ENCODE measurements around the gene KCNJ6.

DNA sequence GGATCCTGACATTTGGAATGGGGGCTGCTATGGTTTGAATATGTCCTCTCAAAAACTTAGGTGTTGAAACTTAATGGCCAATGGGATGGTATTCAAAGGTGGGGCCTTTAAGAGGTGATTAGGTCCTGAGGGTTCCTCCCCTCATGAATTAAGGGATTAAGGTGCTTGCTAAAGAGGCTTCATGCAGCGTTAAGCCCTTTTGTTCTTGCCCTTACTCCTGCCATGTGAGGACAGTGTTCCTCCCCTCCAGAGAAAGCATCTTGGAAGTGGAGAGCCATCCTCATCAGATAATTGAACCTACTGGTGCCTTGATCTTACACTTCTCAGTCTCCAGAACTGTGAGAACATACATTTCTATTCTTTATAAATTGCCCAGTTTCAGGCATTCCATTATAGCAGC is 146.6 kb downstream of the KCNJ6 start:
- TF ChIP-seq, protein P1, sequence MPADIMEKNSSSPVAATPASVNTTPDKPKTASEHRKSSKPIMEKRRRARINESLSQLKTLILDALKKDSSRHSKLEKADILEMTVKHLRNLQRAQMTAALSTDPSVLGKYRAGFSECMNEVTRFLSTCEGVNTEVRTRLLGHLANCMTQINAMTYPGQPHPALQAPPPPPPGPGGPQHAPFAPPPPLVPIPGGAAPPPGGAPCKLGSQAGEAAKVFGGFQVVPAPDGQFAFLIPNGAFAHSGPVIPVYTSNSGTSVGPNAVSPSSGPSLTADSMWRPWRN (IDR thresholded peaks at IDR 0.05; ENCODE audit: low read depth): no peak
- no peak for TF ChIP-seq SRSF3 (IDR thresholded peaks at IDR 0.05; ENCODE audit: insufficient read depth, low read length)
- TF ChIP-seq NBN (IDR thresholded peaks at IDR 0.05; ENCODE audit: low read depth): no peak
- TF ChIP-seq, protein P2, sequence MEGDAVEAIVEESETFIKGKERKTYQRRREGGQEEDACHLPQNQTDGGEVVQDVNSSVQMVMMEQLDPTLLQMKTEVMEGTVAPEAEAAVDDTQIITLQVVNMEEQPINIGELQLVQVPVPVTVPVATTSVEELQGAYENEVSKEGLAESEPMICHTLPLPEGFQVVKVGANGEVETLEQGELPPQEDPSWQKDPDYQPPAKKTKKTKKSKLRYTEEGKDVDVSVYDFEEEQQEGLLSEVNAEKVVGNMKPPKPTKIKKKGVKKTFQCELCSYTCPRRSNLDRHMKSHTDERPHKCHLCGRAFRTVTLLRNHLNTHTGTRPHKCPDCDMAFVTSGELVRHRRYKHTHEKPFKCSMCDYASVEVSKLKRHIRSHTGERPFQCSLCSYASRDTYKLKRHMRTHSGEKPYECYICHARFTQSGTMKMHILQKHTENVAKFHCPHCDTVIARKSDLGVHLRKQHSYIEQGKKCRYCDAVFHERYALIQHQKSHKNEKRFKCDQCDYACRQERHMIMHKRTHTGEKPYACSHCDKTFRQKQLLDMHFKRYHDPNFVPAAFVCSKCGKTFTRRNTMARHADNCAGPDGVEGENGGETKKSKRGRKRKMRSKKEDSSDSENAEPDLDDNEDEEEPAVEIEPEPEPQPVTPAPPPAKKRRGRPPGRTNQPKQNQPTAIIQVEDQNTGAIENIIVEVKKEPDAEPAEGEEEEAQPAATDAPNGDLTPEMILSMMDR (IDR thresholded peaks at IDR 0.05 in 2 of 3, conservative IDR thresholded peaks at IDR 0.05 in 1 of 3; ENCODE audit: insufficient read depth in 2 of 3, low read depth in 1 of 3, low read length in 3 of 3): no peak
- TF ChIP-seq, protein P3, sequence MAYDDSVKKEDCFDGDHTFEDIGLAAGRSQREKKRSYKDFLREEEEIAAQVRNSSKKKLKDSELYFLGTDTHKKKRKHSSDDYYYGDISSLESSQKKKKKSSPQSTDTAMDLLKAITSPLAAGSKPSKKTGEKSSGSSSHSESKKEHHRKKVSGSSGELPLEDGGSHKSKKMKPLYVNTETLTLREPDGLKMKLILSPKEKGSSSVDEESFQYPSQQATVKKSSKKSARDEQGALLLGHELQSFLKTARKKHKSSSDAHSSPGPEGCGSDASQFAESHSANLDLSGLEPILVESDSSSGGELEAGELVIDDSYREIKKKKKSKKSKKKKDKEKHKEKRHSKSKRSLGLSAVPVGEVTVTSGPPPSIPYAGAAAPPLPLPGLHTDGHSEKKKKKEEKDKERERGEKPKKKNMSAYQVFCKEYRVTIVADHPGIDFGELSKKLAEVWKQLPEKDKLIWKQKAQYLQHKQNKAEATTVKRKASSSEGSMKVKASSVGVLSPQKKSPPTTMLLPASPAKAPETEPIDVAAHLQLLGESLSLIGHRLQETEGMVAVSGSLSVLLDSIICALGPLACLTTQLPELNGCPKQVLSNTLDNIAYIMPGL (CRISPR knock-in tag; IDR thresholded peaks at IDR 0.05): no peak
- TF ChIP-seq KLF10 (CRISPR knock-in tag; IDR thresholded peaks at IDR 0.05): no peak
- no peak for TF ChIP-seq EP300 (IDR thresholded peaks at IDR 0.05; ENCODE audit: low read length)
- TF ChIP-seq, protein P4, sequence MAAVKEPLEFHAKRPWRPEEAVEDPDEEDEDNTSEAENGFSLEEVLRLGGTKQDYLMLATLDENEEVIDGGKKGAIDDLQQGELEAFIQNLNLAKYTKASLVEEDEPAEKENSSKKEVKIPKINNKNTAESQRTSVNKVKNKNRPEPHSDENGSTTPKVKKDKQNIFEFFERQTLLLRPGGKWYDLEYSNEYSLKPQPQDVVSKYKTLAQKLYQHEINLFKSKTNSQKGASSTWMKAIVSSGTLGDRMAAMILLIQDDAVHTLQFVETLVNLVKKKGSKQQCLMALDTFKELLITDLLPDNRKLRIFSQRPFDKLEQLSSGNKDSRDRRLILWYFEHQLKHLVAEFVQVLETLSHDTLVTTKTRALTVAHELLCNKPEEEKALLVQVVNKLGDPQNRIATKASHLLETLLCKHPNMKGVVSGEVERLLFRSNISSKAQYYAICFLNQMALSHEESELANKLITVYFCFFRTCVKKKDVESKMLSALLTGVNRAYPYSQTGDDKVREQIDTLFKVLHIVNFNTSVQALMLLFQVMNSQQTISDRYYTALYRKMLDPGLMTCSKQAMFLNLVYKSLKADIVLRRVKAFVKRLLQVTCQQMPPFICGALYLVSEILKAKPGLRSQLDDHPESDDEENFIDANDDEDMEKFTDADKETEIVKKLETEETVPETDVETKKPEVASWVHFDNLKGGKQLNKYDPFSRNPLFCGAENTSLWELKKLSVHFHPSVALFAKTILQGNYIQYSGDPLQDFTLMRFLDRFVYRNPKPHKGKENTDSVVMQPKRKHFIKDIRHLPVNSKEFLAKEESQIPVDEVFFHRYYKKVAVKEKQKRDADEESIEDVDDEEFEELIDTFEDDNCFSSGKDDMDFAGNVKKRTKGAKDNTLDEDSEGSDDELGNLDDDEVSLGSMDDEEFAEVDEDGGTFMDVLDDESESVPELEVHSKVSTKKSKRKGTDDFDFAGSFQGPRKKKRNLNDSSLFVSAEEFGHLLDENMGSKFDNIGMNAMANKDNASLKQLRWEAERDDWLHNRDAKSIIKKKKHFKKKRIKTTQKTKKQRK (IDR thresholded peaks at IDR 0.05; ENCODE audit: borderline replicate concordance, low read depth, low read length): no peak
- no peak for TF ChIP-seq TCF7L2 (IDR thresholded peaks at IDR 0.05; ENCODE audit: low read depth, low read length)
- no peak for TF ChIP-seq ZNF253 (CRISPR knock-in tag; conservative IDR thresholded peaks at IDR 0.05)
- TF ChIP-seq ZSCAN32 (CRISPR knock-in tag; IDR thresholded peaks at IDR 0.05): no peak
- no peak for TF ChIP-seq SRSF1 (IDR thresholded peaks at IDR 0.05; ENCODE audit: low read depth, low read length)
- no peak for TF ChIP-seq ZFP1 (CRISPR knock-in tag; IDR thresholded peaks at IDR 0.05)

Measured in K562 (cell line).